GM21381 (cell line): Measurements from ENCODE around the gene RTN4RL2.
"Not testable (repeated sequence)": the region's sequence is repeated elsewhere in the genome, so short reads cannot be mapped to it uniquely, and the experiment has no call there.

ENCODE experiments used
- ATAC-seq: cut with Tn5 transposase; IDR thresholded peaks from one replicate; pipeline ENCODE4 v1.9.1; 2021; ENCODE audit warnings: mild to moderate bottlenecking, moderate library complexity; ENCODE audit not compliant: unreplicated experiment

RTN4RL2 gene

GRCh38 chr11:57432149-57432561, 28.2 kb upstream of the RTN4RL2 start:
- no peak for ATAC-seq

DNA sequence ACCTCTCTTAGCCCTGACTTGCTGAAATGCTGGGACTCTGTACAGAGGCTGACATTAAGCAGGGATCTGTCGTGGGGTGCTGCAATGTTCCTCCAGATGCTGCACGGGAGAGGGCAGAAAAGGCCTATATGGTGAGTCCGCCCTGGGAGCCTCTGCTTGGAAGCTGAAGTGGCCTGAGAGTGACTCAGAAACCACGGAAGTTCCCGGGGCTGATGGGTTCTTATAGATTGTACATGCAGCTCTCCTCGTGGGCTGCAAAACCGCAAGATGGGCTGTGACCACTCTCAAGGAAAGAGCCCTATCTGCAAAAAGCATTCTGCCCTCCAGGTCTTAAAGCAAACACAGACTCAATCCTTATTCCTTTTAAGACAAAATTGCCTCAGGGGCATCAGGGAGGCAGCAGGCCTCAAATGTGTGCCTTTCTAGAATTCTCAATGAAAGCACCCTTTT, 27.6 kb upstream of the RTN4RL2 start:
- no peak for ATAC-seq

DNA sequence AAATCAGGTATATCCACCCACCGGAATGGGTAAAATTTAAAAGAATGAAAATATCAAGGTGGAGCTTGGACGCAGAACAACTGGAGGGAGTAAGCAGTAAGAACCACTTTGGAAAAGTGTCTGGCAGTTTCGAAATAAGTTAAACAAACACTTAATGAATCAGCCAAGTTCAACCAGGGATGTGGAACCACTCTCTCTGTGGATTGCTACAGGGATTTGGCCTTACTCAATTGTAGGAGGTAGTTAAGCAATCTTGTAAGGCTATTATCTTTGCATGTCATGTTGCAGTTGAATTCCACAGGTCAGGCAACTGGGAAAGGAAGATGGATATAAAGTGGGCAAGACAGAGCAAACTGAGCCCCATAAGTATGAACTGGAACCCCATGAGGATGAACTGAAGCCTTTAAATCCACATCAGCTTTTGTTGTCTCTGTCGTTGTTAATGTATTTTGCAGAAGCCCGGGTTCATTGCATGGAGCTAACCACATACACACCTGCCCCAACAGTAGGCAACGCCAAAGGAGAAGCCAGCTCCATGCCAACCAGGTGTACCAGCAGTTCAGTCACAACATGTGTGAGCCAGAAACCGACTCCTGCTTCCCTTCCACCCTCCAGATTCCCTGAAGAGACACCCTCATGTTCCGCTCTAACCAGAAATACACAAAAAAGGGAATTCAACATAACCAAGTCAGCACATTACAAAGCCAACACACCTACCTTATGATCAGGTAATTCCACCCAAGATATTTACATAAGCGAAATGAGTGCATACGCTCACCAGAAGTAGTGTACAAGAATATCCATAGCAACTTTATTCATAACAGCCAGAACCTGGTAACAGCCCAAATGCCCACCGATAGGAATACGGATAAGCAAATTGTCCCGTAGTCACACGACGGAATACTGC, 25.4 kb upstream of the RTN4RL2 start:
- ATAC-seq: no peak

DNA sequence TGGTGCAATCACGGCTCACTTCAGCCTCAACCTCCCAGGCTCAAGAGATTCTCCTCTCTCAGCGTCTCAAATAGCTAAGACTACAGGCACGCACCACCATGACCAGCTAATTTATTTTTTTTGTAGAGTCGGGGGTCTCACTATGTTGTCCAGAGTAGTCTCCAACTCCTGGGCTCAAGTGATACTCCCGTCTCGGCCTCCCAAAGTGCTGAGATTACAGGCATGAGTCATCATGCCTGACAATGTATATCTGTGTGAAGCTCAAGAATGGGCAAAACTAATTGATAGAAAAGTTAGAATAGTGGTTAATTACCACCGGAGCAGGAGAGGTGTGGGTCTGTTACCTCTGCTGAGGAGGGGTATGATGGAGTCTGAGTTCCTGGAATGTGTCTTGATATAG, 24.3 kb upstream of the RTN4RL2 start:
- no peak for ATAC-seq

DNA sequence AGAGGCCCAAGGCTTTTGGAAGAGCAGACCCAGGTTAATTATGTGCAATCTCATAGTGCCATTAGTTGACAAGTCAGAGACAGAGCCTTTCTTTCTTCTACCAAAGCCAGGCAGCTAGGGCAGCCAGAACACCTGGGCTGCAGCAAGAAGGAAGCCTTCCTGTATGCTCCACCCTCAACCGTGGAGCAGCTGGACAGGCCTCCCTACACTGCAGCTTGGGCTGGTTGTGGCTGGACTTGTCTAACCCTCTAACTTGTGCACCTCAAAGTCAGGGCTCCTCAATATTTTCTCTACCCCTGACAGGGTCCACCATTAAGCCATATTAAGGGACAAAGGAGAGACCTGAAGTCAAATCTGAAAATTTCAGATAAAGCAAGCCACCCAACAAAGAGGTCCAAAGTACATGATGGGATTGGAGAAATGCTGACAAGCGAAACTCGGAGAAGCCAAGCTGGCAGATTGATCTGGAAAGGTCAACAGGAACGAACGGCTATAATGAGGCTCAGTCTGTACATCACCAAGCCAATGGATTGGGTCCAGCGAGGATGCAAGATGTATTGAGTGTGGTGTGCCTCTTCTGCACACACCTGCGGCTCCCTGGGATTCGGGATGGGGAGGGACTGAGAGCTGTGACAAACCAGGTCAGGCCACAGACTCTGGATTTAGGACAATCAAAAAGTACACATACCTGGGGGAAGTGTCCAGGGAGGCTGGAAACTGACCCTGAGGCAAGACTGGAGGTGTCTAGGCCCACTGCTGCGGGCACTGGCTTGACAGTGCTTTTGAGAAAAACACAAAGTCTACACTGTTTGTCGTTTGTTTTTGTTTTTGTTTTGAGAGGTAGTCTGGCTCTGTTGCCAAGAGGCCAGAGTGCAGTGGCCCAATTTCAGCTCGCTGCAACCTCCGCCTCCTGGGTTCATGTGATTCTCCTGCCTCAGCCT, 21.7 kb upstream of the RTN4RL2 start:
- ATAC-seq: no peak

DNA sequence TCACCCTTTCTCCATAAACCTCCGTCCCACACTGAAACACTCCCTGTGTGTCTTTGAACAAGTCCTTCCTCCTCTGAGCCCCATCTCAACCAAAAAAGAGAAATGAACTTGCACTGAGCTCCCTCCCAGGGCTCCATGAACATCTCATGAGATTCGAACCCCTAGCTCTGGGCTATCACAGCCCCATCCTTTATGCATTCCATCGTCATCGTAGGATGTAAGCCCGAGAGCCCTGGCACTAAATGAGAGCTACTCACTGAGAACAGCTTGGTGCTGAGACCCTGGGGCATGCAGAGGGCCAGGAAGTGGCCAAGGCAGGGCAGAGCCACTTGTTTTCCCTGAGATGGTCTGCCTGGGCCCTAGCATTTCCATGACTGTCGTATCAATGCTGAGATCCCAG, 20.5 kb upstream of the RTN4RL2 start:
- no peak for ATAC-seq

DNA sequence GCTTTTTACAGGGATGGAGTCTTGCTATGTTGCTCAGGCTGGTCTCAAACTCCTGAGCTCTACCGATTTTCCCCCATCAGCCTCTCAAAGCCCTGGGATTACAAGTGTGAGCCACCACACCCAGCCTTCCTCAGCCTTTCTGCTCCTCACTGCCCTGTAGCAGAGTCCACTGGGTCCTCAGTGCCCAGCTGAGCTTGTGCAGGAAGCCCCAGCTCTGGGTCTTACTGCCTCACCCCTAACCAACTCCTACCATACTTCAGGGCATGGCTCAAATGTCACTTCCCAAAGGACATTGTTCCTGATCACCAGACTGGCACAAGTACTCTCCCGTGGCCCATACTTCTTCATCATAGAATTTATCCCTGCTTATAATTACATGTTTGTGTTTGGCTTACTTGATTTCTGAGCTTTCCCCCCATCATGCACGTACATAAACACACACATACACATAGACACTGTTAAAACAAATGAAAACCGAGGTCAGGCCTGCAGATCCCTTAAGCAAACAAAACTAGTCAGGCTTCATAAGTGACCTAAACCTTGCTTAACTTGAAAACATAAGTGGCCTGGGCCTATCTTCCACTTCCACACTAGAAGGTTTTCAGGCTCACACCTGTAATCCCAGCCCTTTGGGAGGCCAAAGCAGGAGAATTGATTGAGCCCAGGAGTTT, 19.4 kb upstream of the RTN4RL2 start:
- ATAC-seq: no peak

DNA sequence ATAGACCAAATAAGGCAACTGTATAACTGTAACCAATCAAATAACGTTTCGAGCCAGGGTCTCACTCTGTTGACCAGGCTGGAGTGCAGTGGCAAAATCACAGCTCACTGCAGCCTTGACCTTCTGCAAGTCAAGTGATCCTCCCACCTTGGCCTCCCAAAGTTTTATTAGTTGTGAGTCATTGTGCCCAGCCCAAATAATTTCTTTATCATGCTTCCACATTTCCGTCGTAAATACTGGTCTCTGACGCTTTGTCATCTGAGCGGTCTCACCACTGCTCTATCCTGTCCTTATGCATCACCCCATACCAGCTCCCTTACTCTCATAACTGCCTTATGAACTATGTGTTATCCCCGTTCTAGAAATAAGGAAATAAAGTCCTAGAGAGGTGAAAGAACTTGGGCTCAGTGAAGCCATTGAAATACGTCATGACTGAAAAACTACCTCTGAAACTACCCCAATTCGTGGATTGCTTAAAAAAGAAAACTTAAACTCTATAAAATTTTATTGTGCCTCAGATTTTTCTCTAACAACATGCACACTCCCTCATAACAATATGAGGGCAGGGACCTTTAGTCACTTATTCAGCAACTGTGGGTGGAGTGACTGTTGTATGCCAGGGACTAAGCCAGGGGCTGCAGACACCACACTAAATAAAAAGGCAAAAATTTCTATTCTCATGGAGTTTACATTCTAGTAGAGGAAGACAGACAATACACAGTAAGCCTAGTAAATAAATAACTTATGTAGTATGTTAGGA, 15.8 kb upstream of the RTN4RL2 start:
- no peak for ATAC-seq

- not testable (repeated sequence) for ATAC-seq
These were observed 15.3 kb upstream of the RTN4RL2 start for GRCh38 chr11:57445122-57445394.

GRCh38 chr11:57446055-57446454, 14.3 kb upstream of the RTN4RL2 start:
- ATAC-seq: no peak

GRCh38 chr11:57453543-57454177, 6.7 kb upstream of the RTN4RL2 start:
- ATAC-seq: no peak

- peak; percentile 69 for ATAC-seq
These were observed 3.2 kb upstream of the RTN4RL2 start for GRCh38 chr11:57456960-57457642.

DNA sequence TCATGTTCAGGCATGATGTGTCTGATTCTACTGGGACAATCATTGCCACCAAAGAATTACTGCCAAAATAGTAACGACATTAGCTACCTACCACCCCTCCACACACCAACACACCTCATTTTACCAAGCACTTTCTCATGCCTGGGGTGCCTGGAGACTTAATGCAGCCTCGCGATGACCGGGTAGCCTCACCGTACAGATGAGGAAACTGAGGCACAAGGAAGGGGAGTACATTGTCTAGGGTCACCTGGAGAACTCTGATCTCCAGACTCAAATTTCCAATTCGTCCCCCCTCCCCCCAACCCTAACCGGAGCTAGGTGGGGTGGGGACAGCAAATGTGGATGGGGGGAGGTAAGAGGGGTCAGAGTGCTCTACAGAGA, 2.7 kb upstream of the RTN4RL2 start:
- ATAC-seq: peak; percentile 16

GRCh38 chr11:57458060-57458409, 2.3 kb upstream of the RTN4RL2 start:
- ATAC-seq: no peak

GRCh38 chr11:57458410-57459163, 1.7 kb upstream of the RTN4RL2 start:
- ATAC-seq: no peak

- no peak for ATAC-seq
These were observed 935 bp upstream of the RTN4RL2 start for GRCh38 chr11:57459164-57460021.

- ATAC-seq: no peak
These were observed 726 bp downstream of the RTN4RL2 start for GRCh38 chr11:57460758-57461749.
